Mucosa of stomach (tissue), 1 donor: ENCODE results near the gene CCDC88C.
A peak's percentile ranks its signal among the peaks of the same experiment; 100 is the strongest.

ENCODE experiments used
- H3K27me3 ChIP-seq: one replicate; pipeline ENCODE4 v1.7.0; 2013; ENCODE audit warnings: mild to moderate bottlenecking, low read length; ENCODE audit not compliant: control insufficient read depth, insufficient read depth
- H3K36me3 ChIP-seq: one replicate; pipeline ENCODE4 v1.7.0; 2013; ENCODE audit warnings: low read length; ENCODE audit not compliant: control insufficient read depth, insufficient read depth
- H3K4me1 ChIP-seq: one replicate; pipeline ENCODE4 v1.7.0; 2013; ENCODE audit warnings: mild to moderate bottlenecking, low read length; ENCODE audit not compliant: control insufficient read depth, insufficient read depth
- H3K4me3 ChIP-seq: one replicate; pipeline ENCODE4 v1.7.0; 2013; ENCODE audit warnings: low read length
- H3K9ac ChIP-seq: one replicate; pipeline ENCODE4 v1.7.0; 2013; ENCODE audit warnings: mild to moderate bottlenecking, low read length, moderate library complexity
- H3K9me3 ChIP-seq: one replicate; pipeline ENCODE4 v1.7.0; 2013; ENCODE audit warnings: mild to moderate bottlenecking, low read length, moderate library complexity; ENCODE audit not compliant: control insufficient read depth
- donor health status: Pancreatic carcinoma.

The CCDC88C gene

GRCh38 chr14:91401751-91402150 is 15.9 kb downstream of the CCDC88C start:
- H3K27me3 ChIP-seq: no peaks in the 10 kb centered on the region
- H3K4me3 ChIP-seq: no peak overlapping the region
- no peaks in the 10 kb centered on the region for H3K36me3 ChIP-seq
- H3K4me1 ChIP-seq: peaks cover 76% of the 10 kb centered on the region
- H3K9ac ChIP-seq: no peak overlapping the region
- no peaks in the 10 kb centered on the region for H3K9me3 ChIP-seq

GRCh38 chr14:91400696-91401095 is 16.9 kb downstream of the CCDC88C start:
- no peaks in the 10 kb centered on the region for H3K9me3 ChIP-seq
- H3K27me3 ChIP-seq: no peaks in the 10 kb centered on the region
- peak overlapping the region; percentile 33 for H3K9ac ChIP-seq

GRCh38 chr14:91399868-91400640 is 17.6 kb downstream of the CCDC88C start:
- Histone ChIP-seq H3K9ac (peak overlapping the region; percentile 33), H3K4me1 (peaks cover 69% of the 10 kb centered on the region), H3K4me3 (no peak overlapping the region), H3K27me3 (no peaks in the 10 kb centered on the region), H3K36me3 (no peaks in the 10 kb centered on the region), H3K9me3 (no peaks in the 10 kb centered on the region)

More at GRCh38 chr14:91400696-91401095, 16.9 kb downstream of the CCDC88C start:
- H3K4me1 ChIP-seq: peaks cover 76% of the 10 kb centered on the region
- no peaks in the 10 kb centered on the region for H3K36me3 ChIP-seq
- no peak overlapping the region for H3K4me3 ChIP-seq

GRCh38 chr14:91398707-91399106 is 18.9 kb downstream of the CCDC88C start:
- Histone ChIP-seq H3K9me3 (no peaks in the 10 kb centered on the region), H3K9ac (peak overlapping the region; percentile 20), H3K4me1 (peaks cover 59% of the 10 kb centered on the region), H3K36me3 (no peaks in the 10 kb centered on the region), H3K4me3 (no peak overlapping the region), H3K27me3 (no peaks in the 10 kb centered on the region)

DNA sequence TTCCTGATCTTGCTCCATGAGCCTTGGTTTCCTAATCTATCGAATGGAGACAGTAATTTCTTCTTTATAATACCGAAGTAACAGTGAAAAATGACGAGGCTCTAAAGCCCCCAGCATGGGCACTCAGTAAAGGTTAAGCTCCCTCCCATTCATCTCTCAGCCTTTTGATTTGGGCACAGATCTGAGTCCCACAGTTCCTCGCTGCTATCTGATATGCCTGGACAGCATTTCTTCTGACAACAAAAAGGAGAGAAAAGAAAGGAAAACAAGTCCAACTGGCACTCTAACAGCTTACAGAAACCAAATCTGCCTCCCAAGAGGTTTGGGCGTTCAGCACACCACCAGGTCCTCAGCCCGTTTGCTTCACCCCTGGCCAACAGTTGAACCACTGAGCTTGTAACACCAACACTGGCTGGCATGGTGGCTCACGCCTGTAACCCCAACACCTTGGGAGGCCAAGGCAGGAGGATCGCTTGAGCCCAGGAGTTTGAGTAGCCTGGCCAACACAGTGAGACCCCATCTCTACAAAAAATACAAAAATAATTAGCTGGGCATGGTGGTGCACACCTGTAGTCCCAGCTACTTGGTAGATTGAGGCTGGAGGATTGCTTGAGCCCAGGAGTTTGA is 19.5 kb downstream of the CCDC88C start:
- Histone ChIP-seq H3K27me3 (no peaks in the 10 kb centered on the region), H3K9me3 (no peaks in the 10 kb centered on the region), H3K4me3 (peak overlapping the region; percentile 18), H3K4me1 (peaks cover 58% of the 10 kb centered on the region), H3K9ac (peak overlapping the region; percentile 49), H3K36me3 (no peaks in the 10 kb centered on the region)

GRCh38 chr14:91396959-91397815 is 20.4 kb downstream of the CCDC88C start:
- no peaks in the 10 kb centered on the region for H3K36me3 ChIP-seq
- H3K4me1 ChIP-seq: peaks cover 61% of the 10 kb centered on the region
- H3K4me3 ChIP-seq: peak overlapping the region; percentile 18
- peak overlapping the region; percentile 49 for H3K9ac ChIP-seq
- H3K27me3 ChIP-seq: no peaks in the 10 kb centered on the region
- H3K9me3 ChIP-seq: no peaks in the 10 kb centered on the region

- Histone ChIP-seq H3K36me3 (no peaks in the 10 kb centered on the region), H3K9me3 (no peaks in the 10 kb centered on the region), H3K4me1 (peaks cover 59% of the 10 kb centered on the region), H3K9ac (no peak overlapping the region), H3K27me3 (no peaks in the 10 kb centered on the region), H3K4me3 (no peak overlapping the region)
Observed at GRCh38 chr14:91396013-91396660, 21.5 kb downstream of the CCDC88C start.

DNA sequence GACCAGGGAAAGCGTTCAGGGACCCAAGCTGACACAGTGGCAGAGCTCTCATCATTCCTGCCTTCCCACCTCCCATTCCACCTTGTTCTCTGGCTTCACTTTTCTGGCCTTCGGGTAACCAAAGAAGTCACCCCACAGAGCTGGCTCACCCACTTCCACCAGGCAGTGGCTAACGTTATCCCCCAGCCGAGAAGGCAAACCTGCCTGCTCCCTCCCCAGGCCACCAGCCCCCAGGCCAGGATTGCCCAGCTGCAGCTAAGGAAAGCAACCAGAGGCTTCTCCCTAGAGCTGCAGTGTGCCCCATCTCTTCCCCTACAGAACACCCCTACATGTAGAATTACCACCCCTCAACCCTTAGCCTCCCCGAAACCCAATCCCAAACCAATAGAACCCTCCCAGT is 22.2 kb downstream of the CCDC88C start:
- Histone ChIP-seq H3K9ac (no peak overlapping the region), H3K4me3 (no peak overlapping the region), H3K36me3 (no peaks in the 10 kb centered on the region), H3K27me3 (no peaks in the 10 kb centered on the region), H3K9me3 (no peaks in the 10 kb centered on the region), H3K4me1 (peaks cover 62% of the 10 kb centered on the region)

DNA sequence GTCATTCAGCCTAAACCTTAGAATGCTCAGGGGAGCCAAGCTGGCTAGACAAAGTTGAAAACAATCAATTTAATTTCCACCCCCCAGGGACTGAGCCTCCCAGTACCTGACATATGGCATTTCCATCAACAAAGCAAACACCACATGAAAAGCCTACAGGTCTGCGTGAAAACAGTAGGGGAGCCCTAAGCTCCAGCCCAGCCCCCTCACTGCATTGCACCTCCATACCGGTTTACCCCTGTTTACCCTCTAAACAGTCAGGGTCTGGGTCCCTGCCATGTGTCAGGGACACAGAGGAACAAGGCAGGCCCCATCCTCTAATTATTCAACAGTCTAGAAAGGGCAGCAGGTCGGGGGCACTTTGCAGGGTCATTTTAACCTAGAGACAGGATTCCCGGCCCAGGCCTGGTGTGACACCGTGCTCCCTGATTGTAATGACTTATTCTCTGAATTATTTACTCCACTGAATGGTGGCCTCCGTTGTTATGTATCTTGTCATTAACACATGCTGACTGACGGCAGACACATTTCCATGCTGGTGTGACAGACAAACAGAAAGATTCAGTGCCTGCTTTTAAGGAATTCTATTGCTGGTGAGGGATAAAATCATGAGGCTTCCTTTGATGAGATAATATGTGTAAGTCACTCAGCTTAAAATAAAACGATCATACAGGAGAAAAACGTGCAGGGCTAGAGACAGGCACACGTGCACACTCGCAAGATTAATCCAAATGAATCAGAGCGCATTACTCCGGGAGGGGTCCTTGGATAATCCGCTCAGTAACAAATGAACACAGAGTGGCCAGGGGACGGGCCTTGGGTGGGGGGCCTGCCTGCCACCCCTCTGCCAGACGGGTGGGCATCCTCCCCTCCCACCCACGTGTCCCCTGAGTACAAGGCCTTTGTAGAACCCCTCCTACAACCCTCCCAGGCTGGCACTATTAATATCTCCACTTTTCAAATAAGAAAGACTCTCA is 23.2 kb downstream of the CCDC88C start:
- H3K9me3 ChIP-seq: no peaks in the 10 kb centered on the region
- H3K36me3 ChIP-seq: no peaks in the 10 kb centered on the region
- no peak overlapping the region for H3K9ac ChIP-seq
- no peak overlapping the region for H3K4me3 ChIP-seq
- no peaks in the 10 kb centered on the region for H3K27me3 ChIP-seq
- peaks cover 57% of the 10 kb centered on the region for H3K4me1 ChIP-seq

- H3K27me3 ChIP-seq: no peaks in the 10 kb centered on the region
- H3K36me3 ChIP-seq: no peaks in the 10 kb centered on the region
- H3K4me3 ChIP-seq: no peak overlapping the region
- no peaks in the 10 kb centered on the region for H3K9me3 ChIP-seq
- peak overlapping the region; percentile 7 for H3K9ac ChIP-seq
- peaks cover 59% of the 10 kb centered on the region for H3K4me1 ChIP-seq
Observed at GRCh38 chr14:91392623-91393303, 24.9 kb downstream of the CCDC88C start.
